K562 (cell line): ENCODE measurements around the gene SPATA2. TPM values are rescaled to one million over a fixed set of nuclear protein-coding genes. Genes with fewer than 3 reads are reported as not detected.

ENCODE experiments used
- CHD7 ChIP-seq: fragments of 200-600 bp; sonication (generic); IDR thresholded peaks from one replicate; pipeline ENCODE4 v1.6.1; 2012; ENCODE audit warnings: mild to moderate bottlenecking, low read depth, low read length, inconsistent platforms
- HMG20B ChIP-seq: fragments of 250-450 bp; sonication (Bioruptor Pico); IDR thresholded peaks from 2 replicates; pipeline ENCODE4 v1.5.0; 2021; ENCODE audit warnings: mild to moderate bottlenecking
- TSHZ1 ChIP-seq: fragments of 250-450 bp; sonication (Bioruptor Pico); IDR thresholded peaks from 2 replicates; pipeline ENCODE4 v1.4.0; 2020; ENCODE audit warnings: mild to moderate bottlenecking, moderate library complexity
- ZSCAN29 ChIP-seq: fragments of 450-650 bp; IDR thresholded peaks from 2 replicates; pipeline ENCODE4 v1.6.1; 2017
- polyA plus RNA-seq, 8 experiments: library from polyadenylated mRNA; depleted of rRNA in 4 of 8; stranded (reverse) in 5 of 8; unstranded in 3 of 8; fragments of >200 nt; fragmentation: Nextera tagmentation in 2 of 8; fragmentation: Illumina TruSeq in 1 of 8; extraction: Ambion mirVana in 2 of 8; extraction: Trizol in 1 of 8; gene quantifications; 2 replicates each; pipeline versions ENCODE4 v1.2.1 to v1.2.3, GENCODE V29; 2011 to 2014; ENCODE audit warnings: inconsistent platforms in 1 of 8, missing spikeins in 1 of 8
- total RNA-seq, 7 experiments: library from RNA; depleted of rRNA in 6 of 7; stranded (reverse); fragments of >200 nt in 6 of 7; fragmentation: Illumina TruSeq in 2 of 7; extraction: Trizol in 2 of 7; gene quantifications; 2 replicates each; pipeline versions ENCODE4 v1.2.1 to v1.2.3, GENCODE V29; 2011 to 2021; ENCODE audit warnings: low replicate concordance in 1 of 7

The SPATA2 gene
- total and polyA plus RNA-seq, 9 of the 15 experiments (the other 6 are each of a cell fraction or from before 2014, with no cell fraction given) = 0.46 to 8.2 (median 2.7) TPM

GRCh38 chr20:49870261-49870660 lies 45.1 kb downstream of the SPATA2 start (continued):
- no peak for TF ChIP-seq CHD7
- TF ChIP-seq ZSCAN29 = no peak
- TF ChIP-seq HMG20B (CRISPR knock-in tag) = no peak
- TF ChIP-seq TSHZ1 (CRISPR knock-in tag) = no peak
